Activated T-cell treated with anti-CD3 and anti-CD28 coated beads, Interleukin-2, amount 50 U/mL, for 4 hours (primary cell): ENCODE measurements around the gene FRMPD2. TPM values are rescaled to one million over a fixed set of nuclear protein-coding genes. Genes with fewer than 3 reads are reported as not detected.

Experiments used
- ATAC-seq, 2 donors: fragments of 200-7000 bp; cut with Tn5 transposase; one replicate each; pipeline ENCODE4 v1.10.0; 2021
- DNase-seq: peaks from one replicate; pipeline ENCODE4 v3.0.0-alpha.2; 2020
- H3K27me3 Mint-ChIP-seq: one replicate; pipeline ENCODE4 v1.8.0; 2021; ENCODE audit warnings: low read depth, mixed read lengths
- H3K36me3 Mint-ChIP-seq: one replicate; pipeline ENCODE4 v1.8.0; 2022; ENCODE audit warnings: mixed read lengths; ENCODE audit not compliant: insufficient read depth
- H3K4me1 Mint-ChIP-seq: one replicate; pipeline ENCODE4 v1.8.0; 2021; ENCODE audit warnings: low read depth, mixed read lengths
- H3K4me3 Mint-ChIP-seq: one replicate; pipeline ENCODE4 v1.8.0; 2021; ENCODE audit warnings: mild to moderate bottlenecking, moderate library complexity, mixed read lengths
- H3K9me3 Mint-ChIP-seq: one replicate; pipeline ENCODE4 v1.8.0; 2021; ENCODE audit warnings: mixed read lengths
- total RNA-seq, 3 donors: library from RNA; stranded (reverse); gene quantifications; one replicate each; pipeline ENCODE4 v1.2.1, GENCODE V29; 2021

The FRMPD2 gene
- total RNA-seq, 3 donors from 2014 or later: not detected

GRCh38 chr10:48238826-48239520 is 35.5 kb downstream of the FRMPD2 start:
- Mint-ChIP-seq H3K27me3 (peaks cover 2% of the 10 kb centered on the region), H3K4me3 (no peak overlapping the region), H3K4me1 (no peaks in the 10 kb centered on the region), H3K9me3 (no peaks in the 10 kb centered on the region), H3K36me3 (no peaks in the 10 kb centered on the region)
- no peak for ATAC-seq
- no peak for DNase-seq

- ATAC-seq (no peak), DNase-seq (no peak)
- Mint-ChIP-seq H3K9me3 (no peaks in the 10 kb centered on the region), H3K36me3 (no peaks in the 10 kb centered on the region), H3K4me1 (no peaks in the 10 kb centered on the region), H3K4me3 (no peak overlapping the region), H3K27me3 (peaks cover 2% of the 10 kb centered on the region)
These were observed 36.9 kb downstream of the FRMPD2 start for GRCh38 chr10:48237259-48238250.

- Mint-ChIP-seq H3K27me3 (peaks cover 2% of the 10 kb centered on the region), H3K9me3 (no peaks in the 10 kb centered on the region), H3K4me1 (no peaks in the 10 kb centered on the region), H3K4me3 (no peak overlapping the region), H3K36me3 (no peaks in the 10 kb centered on the region)
- ATAC-seq (no peak), DNase-seq (no peak)
These were observed 38.3 kb downstream of the FRMPD2 start for GRCh38 chr10:48236199-48236621.

- ATAC-seq (no peak), DNase-seq (no peak)
- Mint-ChIP-seq H3K4me1 (no peaks in the 10 kb centered on the region), H3K36me3 (no peaks in the 10 kb centered on the region), H3K4me3 (no peak overlapping the region), H3K27me3 (peaks cover 4% of the 10 kb centered on the region), H3K9me3 (no peaks in the 10 kb centered on the region)
These were observed 39.0 kb downstream of the FRMPD2 start for GRCh38 chr10:48235501-48235900.

- Mint-ChIP-seq H3K27me3 (peaks cover 4% of the 10 kb centered on the region), H3K4me1 (no peaks in the 10 kb centered on the region), H3K36me3 (no peaks in the 10 kb centered on the region), H3K4me3 (no peak overlapping the region), H3K9me3 (no peaks in the 10 kb centered on the region)
- ATAC-seq (no peak), DNase-seq (no peak)
These were observed 39.7 kb downstream of the FRMPD2 start for GRCh38 chr10:48234787-48235186.

DNA sequence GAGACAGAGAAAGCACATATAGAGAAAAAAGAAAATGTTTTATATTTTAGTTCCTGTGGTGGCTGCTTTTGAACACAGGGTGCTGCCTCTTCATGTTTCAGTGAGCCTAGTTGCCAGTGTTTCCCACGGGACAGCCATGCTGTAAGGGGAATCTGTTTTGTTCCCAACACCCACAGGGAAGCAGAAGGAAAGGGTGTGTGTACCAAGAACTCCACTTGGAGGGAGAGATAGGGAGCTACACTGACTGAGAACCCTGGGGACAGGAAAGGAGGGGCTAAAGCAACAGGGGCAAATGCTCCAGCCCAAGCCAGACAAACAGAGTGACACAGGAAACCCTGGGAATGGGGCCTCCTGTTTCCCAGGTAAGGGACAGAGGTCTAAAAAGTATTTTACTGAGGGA is 40.2 kb downstream of the FRMPD2 start:
- no peaks in the 10 kb centered on the region for H3K9me3 Mint-ChIP-seq
- ATAC-seq: no peak
- H3K4me1 Mint-ChIP-seq: no peaks in the 10 kb centered on the region
- DNase-seq: no peak
- H3K27me3 Mint-ChIP-seq: peaks cover 4% of the 10 kb centered on the region
- no peaks in the 10 kb centered on the region for H3K36me3 Mint-ChIP-seq
- H3K4me3 Mint-ChIP-seq: no peak overlapping the region

DNA sequence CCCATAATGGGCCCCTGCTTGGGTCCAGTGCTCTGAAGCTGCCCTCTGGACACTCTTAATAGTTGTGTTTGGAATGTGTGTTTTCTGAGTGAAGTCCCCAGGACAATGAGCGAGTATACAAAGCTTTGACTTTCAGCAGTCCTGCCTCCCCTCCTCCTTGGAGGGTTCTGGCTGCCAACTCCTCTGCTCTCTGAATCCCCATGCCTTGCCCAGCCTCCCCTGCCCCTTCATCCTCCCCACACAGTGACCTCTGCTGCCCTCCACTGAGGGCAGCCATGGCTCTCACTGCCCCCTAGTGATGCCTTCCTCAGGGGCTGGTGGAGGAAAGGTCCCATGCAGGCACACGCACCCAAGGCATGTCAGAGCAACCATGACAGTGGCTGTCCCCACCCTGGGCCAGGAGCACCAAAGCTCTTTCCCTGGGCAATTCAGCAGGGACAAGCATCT is 40.9 kb downstream of the FRMPD2 start:
- no peak overlapping the region for H3K4me3 Mint-ChIP-seq

GRCh38 chr10:48232717-48233447 is 41.6 kb downstream of the FRMPD2 start:
- Mint-ChIP-seq H3K9me3 (no peaks in the 10 kb centered on the region), H3K27me3 (peaks cover 4% of the 10 kb centered on the region), H3K4me1 (no peaks in the 10 kb centered on the region), H3K4me3 (no peak overlapping the region), H3K36me3 (no peaks in the 10 kb centered on the region)
- DNase-seq: no peak
- no peak for ATAC-seq

More for the DNA sequence above, 40.9 kb downstream of the FRMPD2 start:
- H3K27me3 Mint-ChIP-seq: peaks cover 4% of the 10 kb centered on the region
- no peaks in the 10 kb centered on the region for H3K36me3 Mint-ChIP-seq
- no peaks in the 10 kb centered on the region for H3K9me3 Mint-ChIP-seq
- DNase-seq (no peak), ATAC-seq (no peak)
- no peaks in the 10 kb centered on the region for H3K4me1 Mint-ChIP-seq

GRCh38 chr10:48231699-48232315 is 42.7 kb downstream of the FRMPD2 start:
- Mint-ChIP-seq H3K4me1 (no peaks in the 10 kb centered on the region), H3K27me3 (peaks cover 7% of the 10 kb centered on the region)

DNA sequence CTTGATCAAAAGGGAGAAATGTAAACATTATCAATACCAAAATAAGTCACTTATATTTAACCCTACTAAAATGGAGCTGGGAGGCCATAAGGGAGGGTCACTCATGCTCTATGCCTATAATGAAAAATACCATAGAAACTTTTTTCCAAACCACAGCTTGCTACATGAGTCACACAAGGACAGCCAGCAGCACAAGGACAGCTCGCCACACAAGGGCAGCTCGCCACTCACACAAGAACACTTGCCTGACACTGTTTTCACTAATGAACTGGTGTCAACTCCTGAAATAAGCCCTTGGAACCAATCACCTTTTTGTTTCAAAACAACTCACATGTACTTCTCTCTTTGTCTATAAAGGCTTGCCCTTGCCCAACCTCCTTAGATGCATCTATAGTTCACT is 43.3 kb downstream of the FRMPD2 start:
- ATAC-seq: no peak
- no peaks in the 10 kb centered on the region for H3K36me3 Mint-ChIP-seq
- H3K9me3 Mint-ChIP-seq: no peaks in the 10 kb centered on the region
- no peak for DNase-seq
- peaks cover 7% of the 10 kb centered on the region for H3K27me3 Mint-ChIP-seq
- H3K4me3 Mint-ChIP-seq: no peak overlapping the region
- H3K4me1 Mint-ChIP-seq: no peaks in the 10 kb centered on the region

More at GRCh38 chr10:48231699-48232315, 42.7 kb downstream of the FRMPD2 start:
- DNase-seq (no peak), ATAC-seq (no peak)
- H3K4me3 Mint-ChIP-seq: no peak overlapping the region
- no peaks in the 10 kb centered on the region for H3K9me3 Mint-ChIP-seq
- no peaks in the 10 kb centered on the region for H3K36me3 Mint-ChIP-seq

DNA sequence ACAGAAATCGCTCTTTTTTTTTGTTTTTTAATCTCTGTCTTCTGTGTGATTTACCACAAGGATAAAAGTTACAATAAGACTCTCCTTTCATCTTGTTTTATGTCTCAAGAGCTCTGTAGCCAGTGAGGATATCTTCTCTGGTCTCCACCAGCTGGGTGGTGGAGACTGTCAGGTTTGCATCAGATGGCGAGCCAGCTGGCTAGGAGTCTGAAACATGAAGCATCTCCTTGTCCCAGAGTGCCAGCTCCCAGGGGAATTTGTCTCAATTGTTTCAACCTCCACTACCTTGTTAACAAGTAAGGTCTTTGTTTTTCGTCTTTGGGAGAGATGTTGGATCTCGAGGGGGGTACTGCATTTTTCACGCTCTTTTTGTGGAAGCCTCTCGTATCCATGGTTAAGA is 47.3 kb downstream of the FRMPD2 start:
- H3K4me1 Mint-ChIP-seq: no peaks in the 10 kb centered on the region
- ATAC-seq (no peak), DNase-seq (no peak)
- no peaks in the 10 kb centered on the region for H3K9me3 Mint-ChIP-seq
- peaks cover 11% of the 10 kb centered on the region for H3K27me3 Mint-ChIP-seq
- H3K4me3 Mint-ChIP-seq: no peak overlapping the region
- no peaks in the 10 kb centered on the region for H3K36me3 Mint-ChIP-seq

GRCh38 chr10:48224979-48225560 is 49.4 kb downstream of the FRMPD2 start:
- DNase-seq: no peak
- H3K4me3 Mint-ChIP-seq: no peak overlapping the region
- ATAC-seq: no peak
- peaks cover 9% of the 10 kb centered on the region for H3K27me3 Mint-ChIP-seq
- no peaks in the 10 kb centered on the region for H3K36me3 Mint-ChIP-seq
- H3K9me3 Mint-ChIP-seq: no peaks in the 10 kb centered on the region
- no peaks in the 10 kb centered on the region for H3K4me1 Mint-ChIP-seq

GRCh38 chr10:48224296-48224695 is 50.2 kb downstream of the FRMPD2 start:
- Mint-ChIP-seq H3K27me3 (peaks cover 15% of the 10 kb centered on the region), H3K4me3 (no peak overlapping the region), H3K36me3 (no peaks in the 10 kb centered on the region), H3K4me1 (no peaks in the 10 kb centered on the region), H3K9me3 (no peaks in the 10 kb centered on the region)
- no peak for ATAC-seq
- no peak for DNase-seq
